Nephron (organoid): ENCODE data around the gene ZNF549.
A peak's percentile ranks its signal among the peaks of the same experiment; 100 is the strongest.

Experiments used
- H3K27ac Mint-ChIP-seq, 3 experiments: 2 replicates each; pipeline ENCODE4 v1.8.0; 2020; ENCODE audit warnings: mixed read lengths in 3 of 3, mild to moderate bottlenecking in 2 of 3, moderate library complexity in 1 of 3
- H3K27me3 Mint-ChIP-seq: 2 replicates; pipeline ENCODE4 v1.8.0; 2021; ENCODE audit warnings: low read depth, mild to moderate bottlenecking, moderate library complexity, mixed read lengths
- H3K36me3 Mint-ChIP-seq: 2 replicates; pipeline ENCODE4 v1.8.0; 2020; ENCODE audit warnings: low read depth, mixed read lengths
- H3K4me1 Mint-ChIP-seq: 2 replicates; pipeline ENCODE4 v1.8.0; 2020; ENCODE audit warnings: mixed read lengths
- H3K4me3 Mint-ChIP-seq, 3 experiments: 2 replicates each; pipeline ENCODE4 v1.8.0; 2020; ENCODE audit warnings: mild to moderate bottlenecking in 3 of 3, mixed read lengths in 3 of 3, moderate library complexity in 2 of 3
- H3K9me3 Mint-ChIP-seq: 2 replicates; pipeline ENCODE4 v1.8.0; 2020; ENCODE audit warnings: mixed read lengths
- CTCF ChIP-seq, 3 experiments: fragments of 200-600 bp; sonication (generic); IDR thresholded peaks; one replicate each; pipeline ENCODE4 v1.5.0; 2021; ENCODE audit warnings: antibody characterized with exemption in 3 of 3; ENCODE audit not compliant: unreplicated experiment in 3 of 3

ZNF549 gene

GRCh38 chr19:57566396-57567265 is 39.5 kb downstream of the ZNF549 start:
- Mint-ChIP-seq H3K27me3 (no peaks in the 10 kb centered on the region), H3K4me1 (no peaks in the 10 kb centered on the region), H3K4me3 (no peak overlapping the region), H3K27ac (no peak overlapping the region), H3K36me3 (peaks cover 59% of the 10 kb centered on the region), H3K9me3 (peaks cover 84% of the 10 kb centered on the region)
- no peak for TF ChIP-seq CTCF (IDR thresholded peaks at IDR 0.05; ENCODE audit: unreplicated experiment in 3 of 3)

- peaks cover 95% of the 10 kb centered on the region for H3K9me3 Mint-ChIP-seq
- H3K4me1 Mint-ChIP-seq, result no peaks in the 10 kb centered on the region
- H3K36me3 Mint-ChIP-seq, result peaks cover 90% of the 10 kb centered on the region
- H3K4me3 Mint-ChIP-seq, result no peak overlapping the region
- no peaks in the 10 kb centered on the region for H3K27me3 Mint-ChIP-seq
- no peak overlapping the region for H3K27ac Mint-ChIP-seq
- no peak for TF ChIP-seq CTCF (IDR thresholded peaks at IDR 0.05; ENCODE audit: unreplicated experiment in 3 of 3)
These were observed 43.6 kb downstream of the ZNF549 start for GRCh38 chr19:57570707-57571106.

GRCh38 chr19:57572415-57572947 is 45.3 kb downstream of the ZNF549 start:
- TF ChIP-seq CTCF (IDR thresholded peaks at IDR 0.05; ENCODE audit: unreplicated experiment in 3 of 3), result no peak
- peaks cover 94% of the 10 kb centered on the region for H3K9me3 Mint-ChIP-seq
- no peak overlapping the region for H3K4me3 Mint-ChIP-seq
- peaks cover 93% of the 10 kb centered on the region for H3K36me3 Mint-ChIP-seq
- H3K27ac Mint-ChIP-seq, result no peak overlapping the region
- peaks cover under 1% of the 10 kb centered on the region for H3K4me1 Mint-ChIP-seq
- no peaks in the 10 kb centered on the region for H3K27me3 Mint-ChIP-seq

GRCh38 chr19:57576661-57577060 is 49.5 kb downstream of the ZNF549 start:
- peaks cover 84% of the 10 kb centered on the region for H3K9me3 Mint-ChIP-seq
- H3K27ac Mint-ChIP-seq, result no peak overlapping the region
- no peak for TF ChIP-seq CTCF (IDR thresholded peaks at IDR 0.05; ENCODE audit: unreplicated experiment in 3 of 3)
- peaks cover 2% of the 10 kb centered on the region for H3K27me3 Mint-ChIP-seq
- H3K4me3 Mint-ChIP-seq, result peak overlapping the region; percentile 67 to 80 (median 79)
- H3K4me1 Mint-ChIP-seq, result peaks cover 12% of the 10 kb centered on the region
- peaks cover 81% of the 10 kb centered on the region for H3K36me3 Mint-ChIP-seq

- peaks cover 68% of the 10 kb centered on the region for H3K36me3 Mint-ChIP-seq
- H3K27me3 Mint-ChIP-seq, result peaks cover 4% of the 10 kb centered on the region
- TF ChIP-seq CTCF (IDR thresholded peaks at IDR 0.05; ENCODE audit: unreplicated experiment in 3 of 3), result peak in 1 of 3 experiments; percentile 22
- H3K27ac Mint-ChIP-seq, result peak within 1 kb of the TSS; percentile 68 to 80 (median 77)
- peaks cover 13% of the 10 kb centered on the region for H3K4me1 Mint-ChIP-seq
- H3K4me3 Mint-ChIP-seq, result peak within 1 kb of the TSS; percentile 85 to 92 (median 90)
- H3K9me3 Mint-ChIP-seq, result peaks cover 73% of the 10 kb centered on the region
These were observed 51.5 kb downstream of the ZNF549 start, which contains the start of gene ZNF416 for GRCh38 chr19:57578487-57579205. Gene ZNF416 (minus strand): TSS chr19:57578911. CDS start chr19:57578704, 207 bp downstream.
